ENCODE results near the gene ASIC2.
A peak's percentile ranks its signal among the peaks of the same experiment; 100 is the strongest.

ASIC2 gene

DNA sequence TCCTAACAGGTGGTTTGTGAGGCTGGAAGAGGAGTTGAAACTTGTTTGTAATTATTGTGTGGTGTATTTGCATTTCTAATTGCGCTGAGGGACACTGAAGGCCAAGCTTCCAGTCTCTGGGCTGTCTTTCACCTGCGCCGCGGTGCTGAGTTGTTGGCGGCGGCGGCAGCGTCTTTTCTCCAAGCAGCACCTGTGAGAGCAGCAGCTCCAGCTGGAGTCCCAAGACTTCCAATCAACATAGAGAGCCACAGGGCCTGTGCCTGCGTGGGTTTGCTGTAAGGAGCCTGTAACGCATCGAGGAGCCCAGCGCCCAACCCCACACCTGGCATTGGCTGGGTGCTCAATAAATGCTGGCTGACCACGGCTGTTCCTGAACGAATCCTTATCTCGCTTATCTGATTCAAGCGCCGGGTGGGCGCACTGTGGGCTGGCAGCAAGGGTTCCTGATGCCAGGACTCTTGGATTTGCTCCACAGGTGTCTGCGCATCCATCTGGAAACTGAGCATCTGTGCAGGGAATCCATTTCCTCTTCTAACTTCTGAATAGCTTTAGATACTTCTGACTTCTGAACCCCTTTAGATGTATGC lies 138.1 kb downstream of the ASIC2 start:
- no peak for DNase-seq (ENCODE audit: low spot score)

DNA sequence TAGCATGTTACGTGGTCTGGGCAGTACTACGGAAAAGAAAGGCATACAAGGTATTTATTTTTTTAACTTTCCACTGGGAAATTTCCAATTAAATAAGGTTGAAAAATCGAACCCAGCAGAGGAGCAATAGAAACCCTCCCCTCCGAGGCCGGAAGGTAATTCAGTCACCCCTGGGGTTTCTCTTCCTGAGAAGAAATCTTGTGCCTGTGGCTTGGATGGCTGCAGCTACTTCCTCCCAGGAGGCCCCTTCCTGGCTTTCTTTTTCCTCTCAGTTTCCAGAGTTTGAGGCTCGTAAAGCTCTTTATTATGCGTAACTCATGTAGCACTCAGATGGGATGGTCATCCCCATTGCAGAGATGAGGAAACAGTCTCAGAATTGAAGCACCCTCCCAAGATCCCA lies 140.3 kb downstream of the ASIC2 start:
- no peak for DNase-seq (ENCODE audit: low spot score)

DNA sequence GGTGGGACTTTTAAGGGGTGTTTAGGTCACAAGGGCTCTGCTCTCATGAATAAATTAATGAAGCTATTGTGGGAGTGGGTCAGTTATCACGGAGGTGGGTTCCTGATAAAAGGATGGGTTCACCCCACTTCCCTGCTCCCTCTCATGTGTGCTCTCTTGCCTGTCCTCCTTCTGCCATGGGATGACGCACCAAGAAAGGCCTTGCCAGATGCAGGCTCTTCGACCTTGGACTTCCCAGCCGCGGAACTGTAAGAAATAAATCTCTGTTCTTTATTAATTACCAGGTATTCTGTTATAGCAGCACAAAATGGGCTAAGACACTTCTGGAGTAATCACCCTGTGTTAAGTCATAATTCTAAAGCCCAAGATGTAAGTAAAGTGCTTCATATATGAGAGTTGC lies 141.5 kb downstream of the ASIC2 start:
- DNase-seq (ENCODE audit: low spot score): no peak

DNA sequence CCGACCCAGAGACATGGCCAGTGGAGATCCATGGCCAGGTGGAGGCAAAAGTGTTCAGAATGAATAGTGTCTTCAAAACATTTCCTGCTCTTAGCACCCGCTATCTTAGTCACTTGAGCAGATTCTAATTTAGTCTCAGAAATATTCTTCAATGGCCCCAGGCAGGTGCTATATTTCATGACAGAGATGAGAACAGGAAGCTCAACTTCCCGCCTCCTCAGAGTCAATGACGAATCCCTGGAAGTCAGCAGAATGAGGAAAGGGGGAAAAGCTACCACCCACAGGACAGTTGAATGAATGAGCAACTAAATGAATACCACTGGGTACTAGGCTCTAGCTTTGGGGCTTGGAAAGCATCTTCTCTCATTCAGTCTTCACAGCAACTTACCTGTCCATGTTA lies 147.2 kb downstream of the ASIC2 start:
- no peak for DNase-seq (ENCODE audit: low spot score)

DNA sequence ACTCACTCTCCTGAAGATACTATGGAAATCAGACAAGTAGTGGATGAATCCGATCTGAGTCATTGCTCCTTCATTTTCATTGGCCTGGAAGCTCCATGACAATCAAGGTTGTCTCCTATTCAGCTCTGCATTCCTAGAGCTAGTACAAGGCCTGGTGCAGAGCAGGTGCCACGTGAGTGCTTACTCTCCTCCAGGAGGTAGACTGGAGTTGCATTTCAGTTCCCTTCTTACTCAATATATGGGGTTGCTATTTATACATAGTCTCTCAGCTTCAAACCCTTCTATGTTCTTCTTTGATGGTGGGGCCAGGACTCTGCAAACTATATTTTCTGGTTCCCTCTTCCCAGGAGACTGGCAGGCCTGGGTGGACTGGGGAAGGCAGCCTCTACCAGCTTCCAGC lies 148.3 kb downstream of the ASIC2 start:
- DNase-seq (ENCODE audit: low spot score): no peak

DNA sequence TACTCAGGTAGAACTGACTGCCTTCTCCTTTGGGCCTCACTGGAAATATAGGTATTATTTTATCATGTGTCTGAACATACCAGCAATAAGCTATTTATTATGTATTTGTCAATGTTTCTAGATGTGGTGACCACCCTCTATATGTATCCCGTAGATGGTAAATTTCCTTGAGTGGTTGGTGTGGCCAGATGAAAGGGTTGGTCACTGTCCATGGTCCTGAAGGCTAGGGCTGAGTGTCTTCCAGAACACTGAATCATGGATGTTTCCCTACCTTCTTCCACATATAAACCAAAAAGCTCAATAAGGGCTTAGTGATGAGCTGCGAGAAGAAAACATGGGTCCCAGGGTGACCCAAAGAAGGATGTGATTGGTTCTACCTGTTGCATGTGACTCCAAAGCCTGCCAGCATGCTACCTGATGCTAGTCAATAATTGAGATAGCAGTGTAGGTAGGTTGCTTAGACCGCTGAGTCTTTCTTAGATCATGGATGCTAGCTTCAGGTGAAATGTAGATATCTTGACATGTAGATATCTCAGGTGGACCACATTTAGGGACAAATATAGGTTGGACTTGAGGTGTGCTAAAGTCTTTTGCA lies 150.3 kb downstream of the ASIC2 start:
- DNase-seq (ENCODE audit: low spot score): peak; percentile 48

DNA sequence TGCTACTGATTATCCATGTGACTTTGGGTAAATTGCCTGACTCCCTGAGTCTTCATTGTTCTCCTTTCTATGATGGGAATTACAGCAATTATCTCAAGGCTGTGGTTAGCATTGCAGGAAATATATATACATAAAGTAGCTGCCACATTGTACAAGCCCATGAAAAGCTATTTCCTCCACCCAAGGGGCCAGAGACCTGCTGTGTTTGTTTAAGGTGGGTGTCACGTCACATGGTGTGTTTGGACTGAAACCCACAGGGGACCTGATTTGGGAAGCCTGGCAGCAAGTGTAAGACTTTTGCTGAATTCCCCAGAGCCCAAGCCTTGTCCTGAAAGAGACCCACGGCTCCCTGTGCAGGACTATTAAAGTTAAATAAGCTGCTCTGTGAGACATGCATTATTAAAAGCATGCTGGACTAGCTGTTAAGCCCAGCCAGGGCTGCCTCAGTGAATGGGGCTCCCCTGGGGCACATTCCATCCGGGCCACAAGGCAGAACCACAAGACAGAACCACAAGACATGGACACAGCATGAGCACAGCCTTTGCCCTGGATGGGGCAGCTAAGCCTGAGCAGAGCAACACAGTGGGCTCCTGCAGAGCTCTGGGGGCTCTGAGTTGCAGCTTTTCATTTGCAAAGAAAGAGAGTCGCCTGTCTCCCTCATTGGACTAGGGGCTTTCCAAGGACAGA lies 152.5 kb downstream of the ASIC2 start:
- no peak for DNase-seq (ENCODE audit: low spot score)

DNA sequence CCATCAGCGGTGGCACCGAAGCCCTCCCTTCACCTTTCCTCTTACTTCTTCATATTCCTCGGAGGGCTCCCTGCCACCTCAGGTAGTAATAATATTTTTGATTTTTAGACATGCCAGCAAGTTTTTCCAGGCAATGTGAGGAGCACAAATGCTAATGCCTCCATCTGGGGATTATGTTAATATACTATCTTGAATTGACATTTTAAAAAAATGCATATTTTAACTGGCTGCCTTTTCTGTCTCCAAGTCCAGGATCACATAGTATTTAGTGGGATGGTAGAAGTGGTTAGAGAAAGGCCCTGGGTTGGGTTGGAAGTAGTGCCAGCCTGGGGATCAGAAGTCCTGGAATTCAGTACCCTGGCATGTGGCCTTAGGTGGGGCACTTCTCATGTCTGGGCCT lies 154.5 kb downstream of the ASIC2 start:
- no peak for DNase-seq (ENCODE audit: low spot score)

DNA sequence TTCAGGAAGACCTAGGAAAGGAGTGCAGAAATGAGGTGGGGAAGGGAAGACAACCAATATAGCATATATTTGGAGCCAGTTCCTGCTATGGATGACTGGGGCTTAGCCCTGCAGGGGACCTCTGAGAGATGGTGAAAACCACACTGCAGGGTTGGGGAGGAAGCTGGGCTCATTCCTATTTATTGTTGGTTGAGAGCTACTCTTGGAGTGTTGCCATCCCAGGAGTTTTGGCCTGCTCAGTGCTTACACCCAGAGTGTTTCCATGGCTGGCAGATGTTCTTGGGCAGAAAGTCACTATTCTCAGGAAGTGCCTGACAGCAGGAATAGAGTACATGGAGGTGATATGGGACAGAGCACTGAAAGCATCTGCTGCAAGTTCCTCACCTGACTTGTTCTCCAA lies 155.7 kb downstream of the ASIC2 start:
- DNase-seq (ENCODE audit: low spot score): peak; percentile 30

DNA sequence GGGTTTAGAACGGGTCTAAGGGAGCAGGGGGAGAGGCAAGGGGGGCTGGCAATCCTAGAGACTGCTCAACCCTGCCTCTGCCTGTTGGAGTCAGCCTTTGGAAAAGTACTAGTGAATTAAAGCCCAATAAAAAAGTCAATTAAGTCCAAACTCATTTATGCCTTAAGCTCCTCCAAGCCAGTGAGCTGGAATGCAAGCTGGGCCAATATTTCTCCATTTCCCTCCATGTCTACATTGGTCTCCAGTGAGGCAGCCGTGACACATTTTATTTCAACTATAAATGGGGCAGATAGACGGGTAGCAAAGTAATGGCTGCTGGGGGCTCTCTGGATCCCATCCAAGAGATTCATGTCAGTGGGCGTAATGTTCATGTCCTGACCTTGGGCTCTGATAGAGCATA lies 157.4 kb downstream of the ASIC2 start:
- DNase-seq (ENCODE audit: low spot score): no peak

DNA sequence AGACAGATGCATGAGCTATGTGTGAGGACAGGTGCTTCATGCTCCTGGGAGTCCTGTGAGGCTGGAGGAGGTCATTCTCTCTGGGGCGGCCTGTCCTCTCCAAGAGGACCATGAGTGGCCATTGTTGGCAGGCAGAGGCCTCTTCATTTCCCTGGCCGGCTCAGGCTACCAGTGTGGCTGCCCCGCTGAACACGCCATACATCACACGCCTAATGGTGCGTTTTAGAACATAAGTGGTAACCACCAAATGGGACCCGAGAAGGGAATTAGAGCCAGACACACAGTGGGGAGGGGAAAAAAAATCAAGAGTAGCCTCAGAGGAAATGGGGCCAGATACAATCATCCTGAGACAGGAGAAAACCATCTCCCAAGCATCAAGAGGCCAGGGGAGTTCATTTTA lies 161.5 kb downstream of the ASIC2 start:
- DNase-seq (ENCODE audit: low spot score): no peak

DNA sequence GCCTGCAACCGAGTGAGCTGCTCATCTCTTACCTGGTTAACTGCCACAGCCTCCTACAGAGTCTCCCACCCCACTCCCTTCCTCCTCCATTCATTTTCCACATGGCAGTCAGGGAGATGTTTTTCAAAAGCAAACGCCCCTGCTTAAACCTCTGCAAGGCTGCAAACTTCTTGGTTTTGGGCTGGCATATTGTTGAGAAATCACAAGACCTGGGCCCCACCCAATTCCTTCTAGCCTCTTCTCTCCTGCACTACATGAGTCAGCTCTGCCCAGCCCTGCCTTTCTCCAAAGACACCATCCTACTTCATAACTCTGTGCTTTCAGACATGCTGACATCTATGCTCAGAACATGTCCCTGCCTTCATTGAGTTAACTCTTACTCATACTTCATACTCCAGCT lies 165.4 kb downstream of the ASIC2 start:
- peak; percentile 72 for DNase-seq (ENCODE audit: low spot score)

DNA sequence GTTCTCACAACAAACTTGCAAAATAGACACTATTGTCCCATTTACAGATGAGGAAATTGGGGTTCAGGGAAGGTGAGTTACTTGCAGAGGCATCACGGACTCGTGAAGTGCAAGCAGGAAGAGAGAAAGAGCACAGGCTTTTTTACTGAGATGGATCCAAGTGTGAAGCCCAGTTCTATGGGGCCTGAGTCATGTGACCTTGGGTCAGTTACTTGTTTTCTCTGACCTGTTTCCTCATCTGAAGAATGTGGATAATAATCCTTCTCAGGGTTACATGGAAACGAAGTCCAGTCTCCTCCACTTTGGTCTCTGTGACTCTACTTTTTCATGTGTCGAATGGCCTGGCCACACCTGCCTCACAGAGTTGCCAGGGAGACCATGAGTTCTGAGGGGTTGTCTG lies 167.0 kb downstream of the ASIC2 start:
- peak; percentile 42 for DNase-seq (ENCODE audit: low spot score)

DNA sequence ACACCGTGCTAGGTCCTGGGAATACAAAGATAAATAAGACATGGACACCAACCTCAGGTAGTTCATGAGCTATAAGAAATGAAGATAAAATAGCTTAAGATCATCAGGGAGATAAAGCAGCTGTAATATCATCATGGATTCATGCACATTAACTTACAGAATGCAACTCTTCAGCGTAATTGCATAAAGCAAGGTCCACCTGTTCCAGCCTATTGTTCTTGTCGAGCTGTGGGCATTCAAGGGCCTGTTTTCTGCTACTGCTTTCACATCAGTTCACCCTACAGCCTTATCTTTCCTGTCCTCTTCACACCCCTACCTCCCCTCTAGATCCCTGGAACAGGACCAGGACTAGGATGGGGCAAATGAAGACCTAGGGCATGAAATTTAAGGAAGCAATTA lies 167.5 kb downstream of the ASIC2 start:
- no peak for DNase-seq (ENCODE audit: low spot score)

DNA sequence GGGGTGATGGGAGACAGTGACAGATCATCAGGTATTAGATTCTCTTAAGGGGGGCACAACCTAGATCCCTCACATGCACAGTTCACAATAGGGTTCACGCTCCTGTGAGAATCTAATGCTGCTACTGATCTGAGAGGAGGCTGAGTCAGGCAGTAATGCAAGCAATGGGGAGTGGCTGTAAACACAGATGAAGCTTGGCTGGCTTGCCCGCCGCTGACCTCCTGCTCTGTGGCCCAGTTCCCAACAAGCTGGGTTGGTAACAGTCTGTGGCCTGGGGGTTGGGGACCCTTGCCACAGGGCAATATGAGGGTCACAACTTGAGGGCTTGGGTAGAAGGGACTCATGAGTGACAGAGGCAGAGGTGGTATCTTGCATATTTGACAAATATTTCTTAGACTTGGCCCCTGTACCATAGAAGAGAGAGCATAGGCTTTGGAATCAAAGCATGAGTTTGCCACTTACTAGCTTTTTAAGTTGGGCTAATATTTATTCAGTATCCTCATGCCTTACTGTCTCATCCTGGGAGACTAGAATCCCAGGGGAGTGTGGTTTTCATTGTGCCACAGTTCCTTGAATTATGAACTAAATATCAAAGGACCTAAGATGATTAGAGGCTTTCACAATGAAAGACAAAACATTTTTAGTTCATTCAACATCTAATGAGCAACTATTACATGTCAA lies 168.1 kb downstream of the ASIC2 start:
- no peak for DNase-seq (ENCODE audit: low spot score)

DNA sequence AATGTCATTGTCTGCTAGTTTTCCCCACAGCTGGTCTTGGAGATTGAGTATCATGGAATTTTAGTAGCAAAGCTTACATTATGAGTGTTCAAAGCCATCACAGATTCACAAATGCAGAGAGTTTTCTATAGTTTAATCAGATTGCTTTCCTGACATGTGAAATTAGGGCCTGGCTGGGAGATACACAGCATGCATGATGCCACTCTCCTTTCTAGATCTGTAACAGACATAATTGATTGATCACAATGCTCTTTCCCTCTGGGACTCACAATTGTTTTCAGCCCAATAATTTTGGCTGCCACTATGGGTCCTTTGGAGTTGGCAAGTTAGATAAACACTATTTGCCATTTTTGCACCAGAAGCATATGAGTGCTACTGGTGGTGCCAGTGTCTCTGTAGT lies 168.9 kb downstream of the ASIC2 start:
- DNase-seq (ENCODE audit: low spot score): no peak

DNA sequence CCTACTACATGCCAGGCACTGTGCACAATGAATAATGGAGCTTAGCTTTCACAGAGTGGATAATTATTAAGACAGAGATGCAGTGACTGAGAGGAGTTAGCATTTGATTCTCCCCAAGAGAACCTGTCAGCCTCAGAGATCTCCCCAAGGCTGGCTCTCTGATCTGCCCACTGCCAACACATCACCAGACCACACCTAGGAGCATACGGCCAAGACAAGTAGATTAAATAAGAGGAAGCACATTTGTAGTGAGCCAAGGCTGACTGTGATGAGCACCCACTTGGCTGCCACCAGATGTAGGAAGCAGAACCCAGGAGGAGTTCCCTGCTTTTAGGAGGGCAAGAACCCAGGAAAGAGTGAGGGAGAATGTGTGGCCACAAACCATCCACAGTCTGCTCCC lies 171.3 kb downstream of the ASIC2 start:
- DNase-seq (ENCODE audit: low spot score): no peak

DNA sequence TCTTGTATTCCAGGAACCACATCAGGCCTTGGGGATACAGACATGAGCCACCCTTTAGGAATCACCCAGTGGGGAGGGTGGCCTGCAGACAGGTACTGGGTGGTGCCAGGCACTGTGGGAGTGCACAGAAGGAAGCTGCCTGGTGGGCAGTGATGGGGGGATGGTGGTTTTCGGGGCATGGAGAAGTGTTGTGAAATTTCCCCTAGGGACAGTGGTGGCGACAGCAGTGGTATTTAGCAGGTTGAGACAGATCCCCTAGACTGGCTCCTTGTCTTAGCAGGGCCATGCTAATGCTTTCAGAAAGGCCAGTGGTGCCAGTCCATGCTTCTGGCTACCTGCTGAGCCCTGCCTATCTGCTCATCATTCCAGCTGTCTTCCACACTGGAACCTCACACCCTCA lies 171.8 kb downstream of the ASIC2 start:
- DNase-seq (ENCODE audit: low spot score): no peak

DNA sequence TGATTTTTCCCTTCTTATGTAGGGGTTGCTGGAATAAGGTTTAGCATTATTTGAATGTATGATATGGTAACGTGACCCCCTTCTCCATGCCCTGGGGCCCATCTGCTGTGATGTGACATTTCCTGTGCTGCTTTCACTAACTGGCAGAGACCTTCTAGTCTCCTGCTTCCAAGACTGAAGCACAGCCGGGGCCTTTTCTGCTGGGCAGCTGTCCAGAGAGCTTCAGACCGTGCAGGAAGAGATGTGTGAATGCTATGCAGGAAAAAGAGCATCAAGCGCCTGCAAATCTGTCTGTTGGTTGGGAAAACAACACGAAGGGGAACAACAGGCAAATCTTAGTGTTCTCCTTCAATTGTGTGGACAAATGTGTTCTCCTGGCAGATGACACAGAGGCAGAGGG lies 173.0 kb downstream of the ASIC2 start:
- no peak for DNase-seq (ENCODE audit: low spot score)

DNA sequence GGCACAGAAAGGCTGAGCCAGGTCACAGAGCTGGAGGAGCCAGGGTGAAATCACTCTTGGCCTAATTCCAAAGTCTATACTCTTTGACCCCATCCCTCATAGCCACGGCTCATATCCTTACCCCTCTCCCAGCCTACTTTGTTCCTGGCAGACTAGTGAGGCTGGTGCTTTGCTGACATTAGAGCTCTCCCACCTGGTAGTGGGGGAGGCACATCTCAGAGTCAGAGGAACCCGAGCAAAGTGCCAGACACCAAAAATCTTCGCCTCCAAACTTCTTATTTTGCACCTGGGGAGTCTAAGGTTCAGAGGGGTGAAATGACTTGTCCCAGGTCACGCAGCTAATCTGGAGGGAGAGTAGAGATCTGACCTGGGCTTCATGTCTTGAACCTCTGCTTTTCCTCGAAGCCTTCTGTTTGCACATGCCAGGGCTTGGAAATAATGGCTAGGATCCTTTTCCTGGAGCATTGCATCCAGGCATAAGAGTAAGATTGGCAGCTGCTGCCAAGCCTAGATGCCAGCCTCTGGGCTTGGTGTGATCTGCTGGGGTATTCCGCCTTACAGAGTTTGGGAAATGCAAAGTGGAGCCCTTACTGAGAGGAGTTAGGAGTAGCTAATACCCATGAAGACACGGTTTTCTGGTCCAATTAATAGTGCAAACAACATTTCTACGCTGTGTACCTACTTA lies 174.6 kb downstream of the ASIC2 start:
- DNase-seq (ENCODE audit: low spot score): no peak

DNA sequence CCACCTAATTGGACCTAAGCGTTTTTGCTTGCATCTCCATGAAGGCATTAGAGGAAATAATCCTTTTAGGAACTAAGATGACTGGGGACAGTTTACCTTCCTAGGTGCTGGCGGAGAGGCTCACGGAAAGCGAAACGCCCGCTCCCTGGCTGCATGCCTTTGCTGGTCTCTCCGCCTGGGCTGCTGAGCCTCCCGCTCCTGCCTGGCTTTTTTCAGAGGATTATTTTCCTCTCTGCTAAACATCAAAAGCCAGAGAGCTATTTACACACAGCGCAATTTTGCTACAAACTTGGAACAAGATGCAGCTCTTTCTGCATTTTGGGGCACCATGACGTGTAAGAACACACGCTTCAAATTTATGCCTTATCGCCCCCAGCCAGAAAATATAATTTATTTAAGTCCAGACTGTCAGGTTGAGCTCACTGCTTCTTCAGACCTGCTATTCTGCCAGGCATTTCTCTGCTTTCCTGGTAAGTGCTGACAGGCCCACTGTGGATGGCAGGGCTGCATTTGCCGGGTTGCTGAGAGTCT lies 177.0 kb downstream of the ASIC2 start:
- no peak for DNase-seq (ENCODE audit: low spot score)

DNA sequence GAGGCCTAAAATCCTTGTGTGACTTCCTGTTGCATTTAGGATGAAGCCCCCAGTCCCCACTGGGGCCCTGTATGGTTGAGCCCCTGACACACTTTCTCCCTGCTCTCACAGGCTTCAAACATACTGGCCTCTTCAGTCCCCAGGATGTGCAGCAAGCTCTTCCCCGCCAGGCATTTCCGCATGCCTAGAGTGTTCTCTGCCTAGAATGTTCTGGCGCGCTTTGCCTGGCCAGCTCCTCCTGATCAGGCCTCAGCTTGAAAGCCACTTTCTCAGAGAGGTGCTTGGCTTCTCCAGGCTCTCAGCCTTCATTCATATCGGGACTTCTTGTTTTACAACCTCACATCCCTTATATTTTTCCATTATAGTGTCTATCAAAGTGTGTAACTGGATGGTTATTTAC lies 177.7 kb downstream of the ASIC2 start:
- DNase-seq (ENCODE audit: low spot score): no peak

DNA sequence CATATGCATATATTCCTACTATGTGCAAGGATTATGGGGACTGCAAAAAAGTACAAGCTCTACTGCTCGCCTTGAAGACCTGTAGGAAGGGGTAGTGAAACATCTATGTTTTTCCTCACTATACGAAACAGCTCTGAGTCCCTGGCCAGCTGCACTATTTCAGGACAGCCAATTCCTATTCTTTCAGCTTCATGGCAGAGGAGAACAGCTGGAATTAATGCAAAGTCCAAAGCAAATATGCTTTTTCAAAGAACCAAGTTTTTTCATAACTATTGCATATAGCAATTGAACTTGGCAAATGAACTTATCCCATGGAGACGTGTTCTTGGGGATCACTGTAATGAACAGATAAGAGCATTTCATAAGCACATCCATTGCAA lies 179.1 kb downstream of the ASIC2 start:
- DNase-seq (ENCODE audit: low spot score): no peak

All from kidney tubule cell (primary cell).